HG02884 (cell line): Measurements from ENCODE around the gene TMEM98.
"Not testable (repeated sequence)": the region's sequence is repeated elsewhere in the genome, so short reads cannot be mapped to it uniquely, and the experiment has no call there.

Experiments
- ATAC-seq: cut with Tn5 transposase; IDR thresholded peaks from one replicate; pipeline ENCODE4 v1.9.1; 2021; ENCODE audit warnings: mild to moderate bottlenecking, moderate library complexity; ENCODE audit not compliant: unreplicated experiment

The TMEM98 gene, protein sequence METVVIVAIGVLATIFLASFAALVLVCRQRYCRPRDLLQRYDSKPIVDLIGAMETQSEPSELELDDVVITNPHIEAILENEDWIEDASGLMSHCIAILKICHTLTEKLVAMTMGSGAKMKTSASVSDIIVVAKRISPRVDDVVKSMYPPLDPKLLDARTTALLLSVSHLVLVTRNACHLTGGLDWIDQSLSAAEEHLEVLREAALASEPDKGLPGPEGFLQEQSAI

DNA sequence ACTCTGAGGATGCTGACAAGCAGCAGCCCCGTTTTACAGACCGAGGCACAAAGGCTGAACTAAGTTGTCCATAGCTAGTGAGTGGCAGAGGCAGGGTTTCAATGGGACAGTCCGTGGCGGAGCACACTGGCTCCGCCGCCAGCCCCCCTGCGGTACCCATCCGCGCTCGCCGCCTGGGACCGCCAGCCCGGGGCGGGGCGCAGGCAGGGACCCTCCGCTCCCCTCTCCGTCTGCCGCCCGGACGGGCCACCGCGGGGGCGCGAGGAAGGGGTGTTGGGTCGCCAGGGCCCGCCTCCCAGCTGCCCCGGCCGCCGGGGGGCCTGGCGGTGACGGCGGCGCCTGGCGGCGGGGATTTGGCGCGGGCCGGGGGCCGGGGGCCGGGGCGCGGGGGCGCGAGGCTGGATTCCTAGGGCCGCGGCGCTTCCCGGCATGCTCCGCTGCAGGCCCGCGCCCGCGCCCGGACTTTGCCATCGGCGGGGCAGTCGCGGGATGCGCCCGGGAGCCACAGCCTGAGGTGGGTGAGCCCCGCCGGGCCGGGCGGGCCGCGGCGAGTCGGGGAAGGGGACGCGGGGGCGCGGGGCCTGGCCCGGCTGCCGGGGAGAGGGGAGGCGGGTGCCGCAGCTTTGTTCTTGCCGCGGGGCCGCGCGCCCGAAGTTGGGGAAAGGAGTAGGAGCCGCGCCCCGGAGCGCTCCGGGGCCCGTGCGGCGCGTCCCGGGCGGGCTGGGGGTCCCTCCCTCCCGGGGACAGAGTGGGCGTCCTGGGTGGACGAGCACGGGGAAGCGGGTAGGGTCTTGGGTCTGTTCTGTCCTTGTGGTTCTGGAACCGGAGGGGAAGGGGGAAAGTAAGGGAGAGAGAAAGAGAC is at the start of gene TMEM98:
TSS of gene TMEM98 (plus strand) at position 430 of the 862 bp plus-strand sequence. CDS start 3,376 bp downstream, outside the sequence.
- no peak for ATAC-seq

DNA sequence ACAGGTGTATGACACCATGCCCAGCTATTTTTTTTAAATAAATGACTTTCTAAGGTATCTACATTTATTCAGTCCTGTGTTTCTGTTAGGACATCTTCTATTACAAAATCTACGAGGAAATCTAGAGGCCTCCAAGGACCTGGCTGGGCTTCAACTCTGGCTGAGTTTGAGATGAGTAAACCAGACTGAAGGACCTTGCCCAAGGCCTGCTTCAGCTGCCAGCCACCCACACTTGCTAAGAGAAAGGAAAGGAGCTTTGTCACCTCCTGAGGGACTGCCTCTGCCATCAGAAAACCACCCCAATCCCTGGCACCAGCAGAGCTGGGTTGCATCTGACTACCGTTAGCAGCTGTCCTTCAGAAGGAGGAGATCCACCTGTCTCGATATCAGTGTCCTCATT is 49.7 kb upstream of the TMEM98 start:
- ATAC-seq = no peak

GRCh38 chr17:32879134-32879533 is 48.8 kb upstream of the TMEM98 start:
- ATAC-seq = no peak

DNA sequence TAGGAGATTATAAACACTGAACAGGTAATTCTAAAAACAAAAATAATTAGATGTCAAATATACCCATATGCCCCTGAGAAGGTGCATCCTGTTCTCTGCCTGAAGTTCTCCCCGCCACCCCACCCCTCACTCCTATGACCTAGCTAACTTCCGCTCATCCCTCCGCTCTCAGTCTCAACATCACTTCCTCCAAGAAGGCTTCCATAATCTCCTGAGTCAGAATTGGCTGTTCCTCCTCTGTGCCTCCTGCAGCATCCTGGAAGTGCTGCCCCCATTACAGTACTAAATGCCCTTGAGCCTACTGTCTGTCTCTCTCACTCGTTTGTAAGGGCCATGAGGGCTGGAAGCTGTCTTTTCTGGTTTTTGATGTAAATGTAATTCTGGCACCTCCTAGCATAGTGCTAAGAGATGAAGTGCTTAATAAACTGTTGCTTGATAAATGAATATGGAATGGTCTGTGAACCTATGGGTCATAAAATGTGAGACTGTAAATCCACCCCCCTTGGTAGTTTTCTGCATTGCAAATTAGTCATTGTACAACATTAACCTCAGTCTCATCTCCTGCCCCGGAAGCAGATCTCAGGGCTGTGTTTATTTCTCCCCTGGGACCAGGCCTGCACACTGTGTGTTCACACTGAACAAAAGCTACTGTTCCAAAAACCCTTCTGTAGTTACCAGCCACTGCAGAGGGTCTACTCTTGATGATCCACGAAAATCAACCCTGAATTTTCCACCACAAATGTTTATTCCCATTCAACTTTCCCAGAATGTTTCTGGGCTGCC is 47.1 kb upstream of the TMEM98 start:
- ATAC-seq = no peak

DNA sequence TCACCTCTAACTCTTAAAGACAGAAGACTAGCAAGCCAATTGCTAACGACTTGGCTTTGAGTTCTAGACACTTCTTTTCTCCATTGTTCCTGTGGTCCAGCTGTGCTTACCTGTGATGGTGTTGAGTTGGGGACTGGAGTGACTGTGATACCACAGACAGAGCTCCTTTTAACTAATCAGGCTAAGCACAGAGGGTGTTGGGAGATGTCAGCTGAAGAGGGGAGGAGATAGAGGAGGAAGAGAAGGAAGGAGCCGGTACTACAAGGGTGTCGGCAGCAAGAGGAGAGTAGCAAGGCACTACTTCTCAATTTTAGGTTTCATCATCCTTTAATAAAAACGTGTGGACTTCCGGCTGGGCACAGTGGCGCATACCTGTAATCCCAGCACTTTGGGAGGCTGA is 45.9 kb upstream of the TMEM98 start:
- no peak for ATAC-seq

- ATAC-seq = no peak
Observed at GRCh38 chr17:32882734-32883133, 45.2 kb upstream of the TMEM98 start.

DNA sequence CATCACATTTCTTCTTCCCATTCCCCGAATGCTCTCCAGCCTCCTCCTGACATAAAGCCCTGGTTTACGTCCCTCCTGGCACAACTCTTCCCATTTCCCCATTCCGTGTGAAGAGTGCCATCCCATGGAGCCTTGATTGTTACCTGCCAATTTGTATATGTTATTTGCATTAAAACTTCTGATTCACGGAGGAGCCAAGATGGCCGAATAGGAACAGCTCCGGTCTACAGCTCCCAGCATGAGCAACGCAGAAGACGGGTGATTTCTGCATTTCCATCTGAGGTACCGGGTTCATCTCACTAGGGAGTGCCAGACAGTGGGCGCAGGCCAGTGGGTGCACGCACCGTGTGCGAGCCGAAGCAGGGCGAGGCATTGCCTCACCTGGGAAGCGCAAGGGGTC is 41.0 kb upstream of the TMEM98 start:
- ATAC-seq = not testable (repeated sequence)

GRCh38 chr17:32887410-32887809 is 40.5 kb upstream of the TMEM98 start:
- ATAC-seq = not testable (repeated sequence)

- no peak for ATAC-seq
Observed at GRCh38 chr17:32894245-32894644, 33.7 kb upstream of the TMEM98 start.

GRCh38 chr17:32896647-32897258 is 31.2 kb upstream of the TMEM98 start:
- ATAC-seq = no peak

- no peak for ATAC-seq
Observed at GRCh38 chr17:32899236-32900013, 28.5 kb upstream of the TMEM98 start.

GRCh38 chr17:32901743-32902142 is 26.2 kb upstream of the TMEM98 start:
- no peak for ATAC-seq

DNA sequence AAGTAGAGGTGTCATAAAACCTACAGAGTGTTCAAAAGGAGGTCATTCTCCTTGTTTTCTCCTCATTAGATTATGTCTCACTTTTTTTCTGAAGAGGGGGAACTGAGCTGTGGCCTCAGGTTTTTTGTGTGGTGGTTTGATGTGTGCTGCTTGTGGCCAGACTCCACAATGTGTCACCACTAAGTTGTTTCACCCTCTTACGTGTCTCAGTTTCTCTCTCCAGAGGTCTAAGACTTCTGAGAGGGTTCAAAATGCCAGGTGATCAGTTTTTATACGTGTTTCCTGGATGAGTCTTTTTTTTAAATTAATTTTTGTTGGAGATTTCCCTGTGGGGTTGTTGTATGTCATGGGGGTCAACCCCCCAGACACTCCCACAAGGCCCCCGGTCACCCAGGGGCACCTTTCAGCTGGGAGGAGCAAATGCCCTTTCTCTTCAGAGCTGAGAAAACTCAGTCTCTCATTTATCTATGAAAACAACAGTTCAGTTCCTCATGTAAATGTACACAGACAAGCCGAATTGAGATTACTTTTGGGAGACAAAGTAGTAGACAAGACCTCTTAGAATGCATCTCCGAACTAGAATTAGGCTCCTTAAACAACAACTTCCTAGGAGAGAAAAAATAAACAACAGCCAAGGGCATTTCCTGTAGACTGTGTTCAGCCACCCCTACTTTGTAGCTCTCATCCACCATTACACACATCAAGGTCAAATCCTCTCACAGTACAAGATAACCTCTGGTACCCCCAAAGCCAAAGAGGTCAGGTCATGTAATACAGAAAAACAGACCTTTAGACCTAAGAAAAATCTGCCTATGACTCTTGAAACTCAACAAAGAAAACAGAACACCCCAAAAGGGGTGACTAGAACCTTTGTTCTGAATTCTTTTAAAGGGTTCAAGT is 23.9 kb upstream of the TMEM98 start:
- no peak for ATAC-seq

DNA sequence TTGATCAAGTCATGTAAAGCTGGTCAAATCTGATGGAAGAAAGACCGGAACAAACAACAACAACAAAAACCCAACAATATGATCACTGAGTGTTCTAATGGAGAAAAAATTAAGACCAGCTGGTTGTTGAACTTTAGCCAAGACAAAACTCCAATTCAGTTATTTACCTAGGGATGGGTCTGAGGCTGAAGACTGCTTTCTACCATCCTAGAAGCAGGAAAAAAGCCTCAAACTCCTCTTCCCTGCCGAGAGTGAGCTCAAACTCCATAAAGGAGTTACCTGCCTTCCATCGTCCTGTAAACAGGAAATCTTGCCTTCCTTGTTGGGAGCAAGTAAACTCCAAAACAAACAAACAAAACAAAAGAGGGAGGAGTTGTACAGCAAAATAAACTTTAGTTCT is 23.1 kb upstream of the TMEM98 start:
- no peak for ATAC-seq

DNA sequence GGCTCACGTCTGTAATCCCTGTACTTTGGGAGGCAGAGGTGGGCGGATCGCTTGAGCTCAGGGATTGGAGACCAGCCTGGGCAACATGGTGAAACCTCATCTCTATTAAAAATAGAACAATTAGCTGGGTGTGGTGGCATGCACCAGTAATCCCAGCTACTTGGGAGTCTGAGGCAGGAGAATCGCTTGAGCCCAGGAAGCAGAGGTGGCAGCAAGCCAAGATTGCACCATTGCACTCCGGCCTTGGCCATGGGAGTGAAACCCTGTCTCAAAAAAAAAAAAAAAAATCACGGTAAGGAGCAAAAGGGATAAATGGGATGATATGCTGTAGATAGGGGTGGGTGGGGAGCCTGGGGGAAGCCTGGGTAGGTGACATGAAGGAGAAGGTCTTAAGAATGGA is 20.4 kb upstream of the TMEM98 start:
- ATAC-seq = no peak

DNA sequence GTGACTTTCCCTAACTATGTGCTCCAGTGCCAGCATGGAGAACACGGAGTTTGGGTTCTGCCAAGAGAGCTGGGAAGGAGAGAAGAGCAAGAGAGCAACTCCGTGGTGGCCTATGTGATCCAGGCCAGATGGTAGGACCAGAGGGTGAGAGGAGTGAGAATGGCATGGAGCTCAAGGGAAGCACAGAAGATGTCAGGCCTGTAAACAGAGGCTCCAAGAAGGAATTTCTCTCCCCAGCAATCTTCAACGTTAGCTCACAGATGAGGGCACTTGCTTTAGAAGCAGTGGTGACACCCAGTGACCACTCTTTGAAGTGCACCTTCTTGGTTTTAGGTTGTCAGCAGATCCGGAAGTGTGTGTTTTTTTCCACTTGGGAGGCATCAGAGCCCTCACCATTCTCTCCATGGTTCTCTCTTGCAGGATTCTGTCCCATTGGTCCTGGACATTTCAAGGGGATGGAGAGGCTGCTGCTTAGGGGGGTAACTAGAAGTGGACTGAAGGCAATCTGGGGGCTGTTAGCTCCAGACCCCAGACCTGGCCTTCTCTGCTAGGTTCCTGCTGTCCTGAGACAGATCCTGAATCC is 18.1 kb upstream of the TMEM98 start:
- peak; percentile 48 for ATAC-seq

GRCh38 chr17:32910769-32911168 is 17.2 kb upstream of the TMEM98 start:
- no peak for ATAC-seq

DNA sequence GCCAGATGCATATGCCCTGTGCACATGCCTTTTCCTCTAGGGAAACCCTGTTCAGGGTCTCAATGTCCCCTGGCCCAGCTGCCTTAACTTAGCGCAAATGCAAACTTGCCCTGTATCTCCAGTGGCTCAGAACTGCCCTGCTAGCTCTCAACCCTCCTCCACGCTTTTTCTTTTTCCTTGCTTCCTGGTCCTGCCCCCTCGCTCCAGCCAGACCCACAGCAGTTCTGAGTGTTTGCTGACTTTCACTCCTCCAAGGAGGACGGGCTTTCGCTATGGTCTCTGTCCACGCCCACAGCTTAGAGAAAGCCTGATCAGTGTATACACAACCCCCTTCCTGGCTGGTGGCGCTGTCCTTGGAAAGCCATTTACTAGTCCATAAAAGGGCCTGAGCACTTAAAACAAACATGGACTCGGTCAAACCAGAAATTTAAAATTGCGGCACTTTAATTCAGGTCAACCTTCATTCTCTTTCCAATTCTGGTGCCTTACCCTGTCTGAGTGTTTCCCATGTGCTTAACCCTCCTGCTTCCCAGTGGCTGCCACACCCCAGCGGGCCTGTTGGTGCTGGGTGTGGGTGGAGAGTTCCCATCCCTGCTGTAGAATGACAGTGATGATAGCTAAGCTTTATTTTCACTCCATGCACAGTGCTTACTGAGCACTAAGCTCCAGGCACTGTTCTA is 15.6 kb upstream of the TMEM98 start:
- no peak for ATAC-seq
